Stimulated activated CD4-positive, alpha-beta T cell treated with anti-CD3 and anti-CD28 coated beads, Interleukin-4, amount 100 ng/mL, for 48 hours (primary cell): ENCODE results near the gene HSD17B3.
"Not testable (repeated sequence)": the region's sequence is repeated elsewhere in the genome, so short reads cannot be mapped to it uniquely, and the experiment has no call there.

Experiments
- DNase-seq, 2 donors: peaks; one replicate each; pipeline ENCODE4 v3.0.0-alpha.2; 2020; ENCODE audit warnings: low read depth in 2 of 2

HSD17B3 gene

GRCh38 chr9:96302021-96302420 is at the start of gene HSD17B3:
TSS of gene HSD17B3 (minus strand) at chr9:96302176. CDS start at chr9:96302104, 72 bp downstream.
- no peak for DNase-seq

GRCh38 chr9:96350866-96351265 is 48.9 kb upstream of the HSD17B3 start:
- DNase-seq = no peak

GRCh38 chr9:96348261-96348660 is 46.3 kb upstream of the HSD17B3 start:
- DNase-seq = no peak

GRCh38 chr9:96345551-96345950 is 43.6 kb upstream of the HSD17B3 start:
- no peak for DNase-seq

- no peak for DNase-seq
These were observed 42.6 kb upstream of the HSD17B3 start for GRCh38 chr9:96344458-96345180.

GRCh38 chr9:96343515-96344360 is 41.8 kb upstream of the HSD17B3 start:
- no peak for DNase-seq

- DNase-seq = no peak
These were observed 40.7 kb upstream of the HSD17B3 start for GRCh38 chr9:96342571-96343245.

GRCh38 chr9:96340707-96341106 is 38.7 kb upstream of the HSD17B3 start:
- DNase-seq = no peak

- no peak for DNase-seq
These were observed 36.3 kb upstream of the HSD17B3 start for GRCh38 chr9:96338299-96338698.

- no peak for DNase-seq
These were observed 32.0 kb upstream of the HSD17B3 start for GRCh38 chr9:96333958-96334357.

- no peak for DNase-seq
These were observed 29.4 kb upstream of the HSD17B3 start for GRCh38 chr9:96331236-96331947.

- DNase-seq = peak; percentile 12 to 21
These were observed 25.8 kb upstream of the HSD17B3 start for GRCh38 chr9:96327694-96328352.

- no peak for DNase-seq
These were observed 21.2 kb upstream of the HSD17B3 start for GRCh38 chr9:96323169-96323568.

GRCh38 chr9:96322736-96323135 is 20.8 kb upstream of the HSD17B3 start:
- not testable (repeated sequence) for DNase-seq

- not testable (repeated sequence) for DNase-seq
These were observed 20.2 kb upstream of the HSD17B3 start for GRCh38 chr9:96322210-96322609.

GRCh38 chr9:96321515-96321914 is 19.5 kb upstream of the HSD17B3 start:
- no peak for DNase-seq

GRCh38 chr9:96320749-96321280 is 18.8 kb upstream of the HSD17B3 start:
- DNase-seq = no peak

GRCh38 chr9:96318921-96319565 is 17.1 kb upstream of the HSD17B3 start:
- no peak for DNase-seq

- peak; percentile 7 to 35 for DNase-seq
These were observed 15.5 kb upstream of the HSD17B3 start for GRCh38 chr9:96317335-96317980.

- no peak for DNase-seq
These were observed 7.9 kb upstream of the HSD17B3 start for GRCh38 chr9:96309850-96310249.
